GM12801 (cell line): Measurements from ENCODE around the gene MPP2.

Experiments used
- CTCF ChIP-seq: IDR thresholded peaks from one replicate; pipeline ENCODE4 v1.5.1; 2011; ENCODE audit warnings: control low read depth; ENCODE audit not compliant: insufficient read length; ENCODE audit errors: extremely low read depth

MPP2 gene

GRCh38 chr17:43907425-43907981 lies at the start of gene MPP2:
Gene MPP2 (minus strand): TSS chr17:43907536. CDS start chr17:43904460, 3,076 bp downstream.
- TF ChIP-seq CTCF, result no peak

GRCh38 chr17:43956222-43956621 lies 48.9 kb upstream of the MPP2 start:
- TF ChIP-seq CTCF, result no peak

- no peak for TF ChIP-seq CTCF
These were observed 46.4 kb upstream of the MPP2 start, which contains the start of gene PYY for GRCh38 chr17:43953746-43954145. Gene PYY (minus strand): TSS chr17:43953940. CDS start chr17:43953483, 457 bp downstream.

GRCh38 chr17:43952724-43953666 lies 45.7 kb upstream of the MPP2 start:
- TF ChIP-seq CTCF, result no peak

GRCh38 chr17:43952351-43952723 lies 45.0 kb upstream of the MPP2 start:
- TF ChIP-seq CTCF, result no peak

- no peak for TF ChIP-seq CTCF
These were observed 44.4 kb upstream of the MPP2 start for GRCh38 chr17:43951750-43952149.

GRCh38 chr17:43950554-43950953 lies 43.2 kb upstream of the MPP2 start:
- no peak for TF ChIP-seq CTCF
